H1 (cell line): ENCODE data around the gene GABRR2. TPM values are rescaled to one million over a fixed set of nuclear protein-coding genes. Genes with fewer than 3 reads are reported as not detected.
A peak's percentile ranks its signal among the peaks of the same experiment; 100 is the strongest.

ENCODE experiments used
- CTCF ChIA-PET: fragments of 300-600 bp; sonication (Branson Sonifier 250); formaldehyde crosslinking; loops from one replicate; lab custom pipeline; 2021; ENCODE audit not compliant: partially characterized antibody; lab: Charles Lee
- POLR2A ChIA-PET: fragments of 300-600 bp; sonication (Branson Sonifier 250); formaldehyde crosslinking; loops from one replicate; lab custom pipeline; 2021; ENCODE audit warnings: inconsistent platforms; ENCODE audit not compliant: partially characterized antibody; lab: Charles Lee
- DNase-seq, 2 experiments: peaks; one replicate each; pipeline versions ENCODE4 v3.0.0 to v3.0.0-alpha.2; 2010 to 2022; ENCODE audit warnings: low spot score in 2 of 2, low read depth in 1 of 2, mixed read lengths in 1 of 2
- FAIRE-seq: peaks from 2 replicates; lab custom pipeline; 2011; peaks lifted over from hg19 to GRCh38; lab: Jason Lieb, UNC
- H2AFZ ChIP-seq: 2 replicates; pipeline ENCODE4 v1.8.1; 2012; ENCODE audit warnings: low read length, inconsistent platforms
- H2AK5ac ChIP-seq: 2 replicates; pipeline ENCODE4 v1.6.1; 2013; ENCODE audit warnings: low read depth, low read length
- H2BK120ac ChIP-seq: replicated peaks from 2 replicates; pipeline ENCODE3; 2013; ENCODE audit warnings: low read depth, low read length, inconsistent platforms
- H2BK12ac ChIP-seq: 2 replicates; pipeline ENCODE4 v1.6.1; 2013; ENCODE audit warnings: low read depth, low read length
- H2BK15ac ChIP-seq: 2 replicates; pipeline ENCODE4 v1.6.1; 2013; ENCODE audit warnings: low read length
- H2BK20ac ChIP-seq: 2 replicates; pipeline ENCODE4 v1.6.1; 2013; ENCODE audit warnings: low read length
- H2BK5ac ChIP-seq: 2 replicates; pipeline ENCODE4 v1.6.1; 2013; ENCODE audit warnings: low read depth, low read length
- H3K14ac ChIP-seq: 2 replicates; pipeline ENCODE4 v1.6.1; 2013; ENCODE audit warnings: inconsistent platforms; ENCODE audit not compliant: insufficient read length
- H3K18ac ChIP-seq: 2 replicates; pipeline ENCODE4 v1.6.1; 2013; ENCODE audit warnings: low read length; ENCODE audit errors: extremely low read depth
- H3K23ac ChIP-seq: 2 replicates; pipeline ENCODE4 v1.6.1; 2013; ENCODE audit warnings: inconsistent platforms; ENCODE audit not compliant: insufficient read length
- H3K23me2 ChIP-seq: 2 replicates; pipeline ENCODE4 v1.6.1; 2013; ENCODE audit warnings: low read depth, low read length
- H3K27ac ChIP-seq: 2 replicates; pipeline ENCODE4 v1.6.1; 2011; ENCODE audit warnings: low read depth, low read length, inconsistent platforms
- H3K27me3 ChIP-seq, 4 experiments: replicated peaks in 1 of 4; 1 replicate in 1 of 4; 2 replicates in 3 of 4; pipeline versions ENCODE4 v1.6.1 to v1.8.1; 2011 to 2013; ENCODE audit warnings: low read length in 3 of 4, mild to moderate bottlenecking in 3 of 4, inconsistent platforms in 2 of 4, mixed read lengths in 2 of 4, moderate library complexity in 1 of 4; ENCODE audit not compliant: control insufficient read depth in 3 of 4, insufficient read depth in 3 of 4; ENCODE audit errors: extremely low read depth in 1 of 4
- H3K36me3 ChIP-seq, 4 experiments: 2 replicates each; pipeline versions ENCODE4 v1.6.1 to v1.8.1; 2011 to 2013; ENCODE audit warnings: mild to moderate bottlenecking in 4 of 4, low read length in 3 of 4, moderate library complexity in 2 of 4, control low read depth in 1 of 4, inconsistent platforms in 1 of 4; ENCODE audit not compliant: insufficient read depth in 4 of 4, control insufficient read depth in 2 of 4
- H3K4ac ChIP-seq: replicated peaks from 2 replicates; pipeline ENCODE3; 2013; ENCODE audit warnings: low read length, low read depth, mixed read lengths, inconsistent platforms; ENCODE audit not compliant: insufficient read length
- H3K4me1 ChIP-seq, 4 experiments: replicated peaks in 1 of 4; 1 replicate in 1 of 4; 2 replicates in 3 of 4; pipeline versions ENCODE4 v1.6.1 to v1.8.1; 2011 to 2013; ENCODE audit warnings: low read length in 3 of 4, inconsistent platforms in 2 of 4, mixed read lengths in 1 of 4; ENCODE audit not compliant: insufficient read depth in 4 of 4, control insufficient read depth in 3 of 4
- H3K4me2 ChIP-seq, 2 experiments: 2 replicates each; pipeline versions ENCODE4 v1.6.1 to v1.8.1; 2011 to 2013; ENCODE audit warnings: low read depth in 2 of 2, low read length in 2 of 2, control low read depth in 1 of 2, inconsistent platforms in 1 of 2, mild to moderate bottlenecking in 1 of 2; ENCODE audit not compliant: insufficient read depth in 1 of 2
- H3K4me3 ChIP-seq, 4 experiments: fragments of 200-600, 300-600 bp in 1 of 4; sonication (generic), shearing (Covaris generic), sonication (Bioruptor Twin) in 1 of 4; 2 replicates each; pipeline versions ENCODE4 v1.5.1 to v1.8.1; 2011 to 2016; ENCODE audit warnings: low read length in 4 of 4, low read depth in 3 of 4, control low read depth in 2 of 4, inconsistent platforms in 2 of 4, mild to moderate bottlenecking in 2 of 4, mixed read lengths in 1 of 4, moderate library complexity in 1 of 4; ENCODE audit not compliant: insufficient read depth in 2 of 4; ENCODE audit errors: extremely low read depth in 1 of 4
- H3K56ac ChIP-seq: replicated peaks from 2 replicates; pipeline ENCODE3; 2013; ENCODE audit warnings: low read depth, mild to moderate bottlenecking, mixed read lengths, low read length, inconsistent platforms; ENCODE audit not compliant: insufficient read length
- H3K79me1 ChIP-seq: 2 replicates; pipeline ENCODE4 v1.6.1; 2013; ENCODE audit warnings: low read depth, low read length, control low read depth
- H3K79me2 ChIP-seq, 2 experiments: 2 replicates each; pipeline versions ENCODE4 v1.6.1 to v1.8.1; 2012 to 2013; ENCODE audit warnings: low read length in 2 of 2, mild to moderate bottlenecking in 2 of 2, inconsistent platforms in 1 of 2; ENCODE audit not compliant: insufficient read depth in 2 of 2, control insufficient read depth in 1 of 2
- H3K9ac ChIP-seq, 4 experiments: replicated peaks in 1 of 4; 1 replicate in 1 of 4; 2 replicates in 3 of 4; pipeline versions ENCODE4 v1.6.1 to v1.8.1; 2011 to 2013; ENCODE audit warnings: low read depth in 3 of 4, low read length in 3 of 4, control low read depth in 2 of 4, mild to moderate bottlenecking in 2 of 4, moderate library complexity in 2 of 4, inconsistent platforms in 1 of 4; ENCODE audit errors: extremely low read depth in 1 of 4
- H3K9me3 ChIP-seq, 2 experiments: 2 replicates each; pipeline versions ENCODE4 v1.6.1 to v1.8.1; 2012 to 2013; ENCODE audit warnings: mild to moderate bottlenecking in 2 of 2, moderate library complexity in 2 of 2, control low read depth in 1 of 2, inconsistent platforms in 1 of 2, low read depth in 1 of 2, low read length in 1 of 2, mixed read lengths in 1 of 2; ENCODE audit not compliant: insufficient read depth in 2 of 2
- H4K20me1 ChIP-seq, 2 experiments: replicated peaks in 1 of 2; 2 replicates each; pipeline versions ENCODE3 to v1.8.1; 2011 to 2013; ENCODE audit warnings: inconsistent platforms in 2 of 2, low read length in 2 of 2, mild to moderate bottlenecking in 1 of 2; ENCODE audit not compliant: insufficient read depth in 2 of 2, control insufficient read depth in 1 of 2
- H4K5ac ChIP-seq: 2 replicates; pipeline ENCODE4 v1.6.1; 2013; ENCODE audit warnings: low read length, low read depth, mixed read lengths, inconsistent platforms; ENCODE audit not compliant: insufficient read length
- H4K8ac ChIP-seq: 2 replicates; pipeline ENCODE4 v1.8.0; 2013; ENCODE audit warnings: mild to moderate bottlenecking, moderate library complexity, low read length, inconsistent platforms; ENCODE audit not compliant: insufficient read depth; ENCODE audit errors: extremely low read depth
- H4K91ac ChIP-seq: replicated peaks from 2 replicates; pipeline ENCODE3; 2013; ENCODE audit warnings: low read length, mixed read lengths, inconsistent platforms; ENCODE audit not compliant: insufficient read length
- CTCF ChIP-seq, 3 experiments: IDR thresholded peaks; 1 replicate in 2 of 3; 2 replicates in 1 of 3; pipeline versions ENCODE4 v1.5.1 to v1.6.1; 2011; ENCODE audit warnings: low read length in 3 of 3, mild to moderate bottlenecking in 3 of 3, inconsistent platforms in 2 of 3, low read depth in 1 of 3, moderate library complexity in 1 of 3; ENCODE audit not compliant: insufficient read depth in 1 of 3; ENCODE audit errors: control extremely low read depth in 1 of 3
- GABPA ChIP-seq: IDR thresholded peaks from 2 replicates; pipeline ENCODE4 v1.6.1; 2011; ENCODE audit warnings: mild to moderate bottlenecking, low read length, moderate library complexity, borderline replicate concordance; ENCODE audit not compliant: insufficient read depth
- RAD21 ChIP-seq, 2 experiments: IDR thresholded peaks in 1 of 2; conservative IDR thresholded peaks in 1 of 2; 2 replicates each; pipeline ENCODE4 v1.6.1; 2011; ENCODE audit warnings: low read depth in 2 of 2, low read length in 2 of 2, improper control_type of control experiment in 1 of 2, inconsistent platforms in 1 of 2, mild to moderate bottlenecking in 1 of 2, moderate library complexity in 1 of 2
- SIX5 ChIP-seq: IDR thresholded peaks from 2 replicates; pipeline ENCODE4 v1.6.1; 2011; ENCODE audit warnings: mild to moderate bottlenecking, low read depth, low read length
- TBP ChIP-seq: IDR thresholded peaks from 2 replicates; pipeline ENCODE4 v1.6.1; 2011; ENCODE audit warnings: low read depth, low read length, improper control_type of control experiment
- WGBS, 2 experiments: shearing (Covaris generic) in 1 of 2; methylation state at CpG; one replicate each; pipeline versions ENCODE4 v1.1.6 to v1.1.7; 2013 to 2015; ENCODE audit warnings: low lambda C conversion rate in 2 of 2, mixed read lengths in 2 of 2, inconsistent platforms in 1 of 2, low coverage in 1 of 2, missing lambda C conversion rate in 1 of 2; ENCODE audit not compliant: insufficient replicate concordance in 2 of 2, insufficient coverage in 1 of 2, insufficient read length in 1 of 2; ENCODE audit errors: extremely low coverage in 1 of 2, missing lambda C conversion rate in 1 of 2; 5-methylcytosine and 5-hydroxymethylcytosine counted together
- polyA plus RNA-seq, 7 experiments: library from polyadenylated mRNA; depleted of rRNA in 3 of 7; stranded (reverse) in 5 of 7; unstranded in 2 of 7; fragments of >200 nt in 5 of 7; fragments of 200-250 nt in 2 of 7; gene quantifications; 1 replicate in 5 of 7; 2 replicates in 1 of 7; 4 replicates in 1 of 7; pipeline versions ENCODE4 v1.2.1 to v1.2.3, GENCODE V29; 2011 to 2013; ENCODE audit warnings: missing spikeins in 2 of 7, mixed read lengths in 2 of 7
- total RNA-seq: library from RNA; stranded (reverse); fragmentation: NEBNext Ultra II Directional; extraction: Animal tissue kit (Norgen Biotek cat#: 25700); gene quantifications from 2 replicates; pipeline ENCODE4 v1.2.1, GENCODE V29; 2021

GABRR2 gene
- total and polyA plus RNA-seq, 2 of the 8 experiments (the other 6 are each of a cell fraction or from before 2014, with no cell fraction given) = not detected

GRCh38 chr6:89291256-89291819 is 23.8 kb downstream of the GABRR2 start:
- WGBS, 2 experiments = 92% methylated on average over 11 of the region's 11 CpGs; no CpG with 5 or more reads in 1 of the 2 experiments
- DNase-seq = peak in 1 of 2 experiments; percentile 43
- FAIRE-seq = no peak

More at GRCh38 chr6:89291256-89291819, 23.8 kb downstream of the GABRR2 start:
- Histone ChIP-seq H2BK12ac (no peak overlapping the region), H3K9ac (no peak overlapping the region), H3K4me3 (no peak overlapping the region), H2AFZ (no peak overlapping the region), H4K91ac (no peak overlapping the region), H3K4me1 (peaks cover 0 to 3% (median 0%) of the 10 kb centered on the region in 4 experiments; a peak in 2 of 7 replicates), H2BK5ac (no peak overlapping the region), H3K4ac (no peak overlapping the region), H3K27me3 (no peaks in the 10 kb centered on the region), H4K8ac (no peak overlapping the region), H4K20me1 (no peaks in the 10 kb centered on the region), H3K9me3 (no peaks in the 10 kb centered on the region), H2AK5ac (no peak overlapping the region), H2BK15ac (no peak overlapping the region), H3K36me3 (no peaks in the 10 kb centered on the region), H3K23me2 (no peaks in the 10 kb centered on the region), H3K23ac (no peak overlapping the region), H3K14ac (no peak overlapping the region), H3K27ac (no peak overlapping the region), H3K79me2 (no peaks in the 10 kb centered on the region), H3K18ac (no peak overlapping the region), H2BK20ac (no peak overlapping the region), H3K79me1 (no peaks in the 10 kb centered on the region), H3K56ac (no peak overlapping the region), H2BK120ac (no peak overlapping the region), H3K4me2 (no peak overlapping the region), H4K5ac (no peak overlapping the region)
- CTCF ChIA-PET = interaction anchor here (0.8 to 6.4 kb wide), 8 partner anchors 9 to 167 kb away, joined by 3 to 26 read pairs (median 5); no protein-coding TSS in a partner anchor
- POLR2A ChIA-PET = no interaction called here
- TF ChIP-seq CTCF (IDR thresholded peaks at IDR 0.05; ENCODE audit: control extremely low read depth in 1 of 3, insufficient read depth in 1 of 3, low read depth in 1 of 3, low read length in 3 of 3) = peak in 2 of 3 experiments; percentile 32 to 33; a peak in 2 of 4 replicates
- TF ChIP-seq RAD21 (IDR thresholded peaks at IDR 0.05 in 1 of 2, conservative IDR thresholded peaks at IDR 0.05 in 1 of 2; ENCODE audit: low read depth in 2 of 2, low read length in 2 of 2) = no peak
- no peak for TF ChIP-seq TBP
- no peak for TF ChIP-seq SIX5
- TF ChIP-seq GABPA = no peak
